Measurements from ENCODE around the gene WNT8B. TPM values are rescaled to one million over a fixed set of nuclear protein-coding genes. Genes with fewer than 3 reads are reported as not detected.

WNT8B gene
- total RNA-seq, 1 donor from 2014 or later, result not detected

DNA sequence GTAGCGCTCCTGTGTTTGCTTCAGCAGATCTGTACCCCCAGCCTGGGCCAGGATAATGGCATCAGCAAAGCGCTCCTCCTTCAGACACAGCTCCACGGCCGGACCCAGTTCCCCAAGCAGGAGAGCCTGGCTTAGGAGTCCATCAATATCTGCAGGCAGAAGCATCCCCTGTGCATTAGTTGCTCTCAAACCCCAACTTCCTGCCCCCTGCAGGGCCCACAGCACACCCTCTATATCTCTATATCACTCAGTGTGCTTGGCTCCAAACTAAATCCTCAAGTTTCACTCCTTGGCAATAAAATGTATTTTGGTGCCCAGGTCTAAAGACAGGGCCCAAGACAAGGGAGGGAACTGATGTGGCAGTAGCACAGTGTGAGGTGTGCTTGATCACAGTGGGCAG, 35.2 kb downstream of the WNT8B start:
- Histone ChIP-seq H3K36me3 (ENCODE audit: control insufficient read depth, insufficient read depth, low read length) (no peaks in the 10 kb centered on the region), H3K27me3 (ENCODE audit: control insufficient read depth, insufficient read depth, low read length) (no peaks in the 10 kb centered on the region), H3K4me3 (ENCODE audit: low read depth, low read length) (no peak overlapping the region)
- no peak for TF ChIP-seq CTCF (IDR thresholded peaks at IDR 0.05; ENCODE audit: insufficient read depth, low read length, poor library complexity, severe bottlenecking)
- DNase-seq (ENCODE audit: low read depth), result no peak

DNA sequence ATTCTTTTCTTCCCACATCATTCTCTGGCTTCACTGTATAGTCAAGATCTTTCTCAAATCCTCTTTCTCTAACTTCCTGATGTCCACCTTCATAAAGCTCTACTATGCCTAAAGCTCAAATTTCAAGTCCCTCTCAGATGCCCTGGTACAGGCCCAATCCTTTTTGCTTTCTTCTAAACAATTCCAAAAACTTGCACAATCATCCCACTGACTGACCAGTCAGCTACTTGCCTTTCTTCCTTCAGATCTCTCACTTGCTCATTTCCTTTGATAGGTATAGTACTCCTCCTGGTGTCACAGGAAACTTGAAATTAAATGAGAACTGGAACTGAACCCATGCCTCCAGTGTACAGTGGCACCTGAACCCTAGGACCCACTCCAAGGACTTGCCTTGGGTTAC, 38.6 kb downstream of the WNT8B start:
- H3K27me3 ChIP-seq (ENCODE audit: control insufficient read depth, insufficient read depth, low read length), result no peaks in the 10 kb centered on the region
- no peaks in the 10 kb centered on the region for H3K36me3 ChIP-seq (ENCODE audit: control insufficient read depth, insufficient read depth, low read length)
- no peak for TF ChIP-seq CTCF (IDR thresholded peaks at IDR 0.05; ENCODE audit: insufficient read depth, low read length, poor library complexity, severe bottlenecking)
- no peak for DNase-seq (ENCODE audit: low read depth)
- H3K4me3 ChIP-seq (ENCODE audit: low read depth, low read length), result no peak overlapping the region

GRCh38 chr10:100502926-100503494, 40.2 kb downstream of the WNT8B start:
- Histone ChIP-seq H3K36me3 (ENCODE audit: control insufficient read depth, insufficient read depth, low read length) (no peaks in the 10 kb centered on the region), H3K27me3 (ENCODE audit: control insufficient read depth, insufficient read depth, low read length) (no peaks in the 10 kb centered on the region), H3K4me3 (ENCODE audit: low read depth, low read length) (no peak overlapping the region)
- no peak for DNase-seq (ENCODE audit: low read depth)
- TF ChIP-seq CTCF (IDR thresholded peaks at IDR 0.05; ENCODE audit: insufficient read depth, low read length, poor library complexity, severe bottlenecking), result no peak

GRCh38 chr10:100504096-100504495, 41.3 kb downstream of the WNT8B start:
- no peak for TF ChIP-seq CTCF (IDR thresholded peaks at IDR 0.05; ENCODE audit: insufficient read depth, low read length, poor library complexity, severe bottlenecking)
- DNase-seq (ENCODE audit: low read depth), result no peak
- H3K36me3 ChIP-seq (ENCODE audit: control insufficient read depth, insufficient read depth, low read length), result no peaks in the 10 kb centered on the region
- H3K4me3 ChIP-seq (ENCODE audit: low read depth, low read length), result no peak overlapping the region
- H3K27me3 ChIP-seq (ENCODE audit: control insufficient read depth, insufficient read depth, low read length), result no peaks in the 10 kb centered on the region

DNA sequence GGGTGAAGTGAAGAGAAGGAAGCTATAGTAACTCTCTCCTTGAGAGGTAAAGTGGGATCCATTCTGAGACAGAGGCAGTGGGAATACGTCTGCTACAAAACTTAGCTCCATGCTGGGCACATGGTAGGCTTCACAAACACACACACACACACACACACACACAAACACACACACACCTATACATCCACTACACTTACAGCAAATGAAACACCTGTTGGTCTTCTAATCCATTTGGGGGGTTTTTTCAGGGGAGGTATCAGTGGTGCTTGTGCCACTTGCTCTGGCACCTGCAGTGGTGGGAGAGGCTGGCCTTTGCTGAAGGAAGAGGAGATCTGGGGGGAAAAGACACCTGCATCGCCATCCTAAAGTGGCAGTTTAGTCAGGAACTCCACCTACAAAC, 42.4 kb downstream of the WNT8B start:
- no peak for DNase-seq (ENCODE audit: low read depth)
- H3K36me3 ChIP-seq (ENCODE audit: control insufficient read depth, insufficient read depth, low read length), result no peaks in the 10 kb centered on the region
- no peak overlapping the region for H3K4me3 ChIP-seq (ENCODE audit: low read depth, low read length)
- H3K27me3 ChIP-seq (ENCODE audit: control insufficient read depth, insufficient read depth, low read length), result no peaks in the 10 kb centered on the region
- TF ChIP-seq CTCF (IDR thresholded peaks at IDR 0.05; ENCODE audit: insufficient read depth, low read length, poor library complexity, severe bottlenecking), result no peak
